K562 (cell line): ENCODE measurements around the gene NECTIN1. TPM values are rescaled to one million over a fixed set of nuclear protein-coding genes. Genes with fewer than 3 reads are reported as not detected.

ENCODE experiments used
- ATAC-seq: fragments of 200-7000 bp; cut with Tn5 transposase; 3 replicates; pipeline ENCODE4 v1.9.1; 2020; ENCODE audit warnings: moderate library complexity
- BruUV-seq: library from RNA; stranded (reverse); fragments of 400-500 nt; replicated peaks from 2 replicates; lab custom pipeline; 2021; lab: Mats Ljungman, UMichigan
- CTCF ChIA-PET: fragments of 300-600 bp; formaldehyde crosslinking; extraction: SDS; loops from one replicate; lab custom pipeline; 2021; ENCODE audit warnings: low intra/inter-chr PET ratio; lab: Yijun Ruan, JAX
- POLR2A ChIA-PET: fragments of 300-600, 350-650 bp; sonication (Branson Sonifier 250); formaldehyde crosslinking; extraction: SDS; loops from one replicate; lab custom pipeline; 2021; ENCODE audit warnings: antibody characterized with exemption, inconsistent platforms; lab: Yijun Ruan, JAX
- DNase-seq, 4 experiments: peaks; one replicate each; pipeline versions ENCODE4 v3.0.0 to v3.0.0-alpha.2; 2011 to 2018; ENCODE audit warnings: low spot score in 3 of 4, mixed read lengths in 3 of 4; ENCODE audit errors: extremely low read depth in 1 of 4
- FAIRE-seq: peaks from 2 replicates; lab custom pipeline; 2011; peaks lifted over from hg19 to GRCh38; lab: Jason Lieb, UNC
- H2AFZ ChIP-seq: 2 replicates; pipeline ENCODE4 v1.6.0; 2011; ENCODE audit warnings: low read depth, low read length, control low read depth, inconsistent platforms
- H3K27ac ChIP-seq: fragments of 200-600 bp; 3 replicates; pipeline ENCODE4 v1.8.0; 2011; ENCODE audit warnings: low read depth, mild to moderate bottlenecking, control low read depth, inconsistent platforms, low read length, moderate library complexity, mixed read lengths; ENCODE audit errors: extremely low read depth
- H3K27me3 ChIP-seq, 2 experiments: fragments of 300-600 bp in 1 of 2; 2 replicates in 1 of 2; 3 replicates in 1 of 2; pipeline versions ENCODE4 v1.6.0 to v1.8.0; 2011; ENCODE audit warnings: inconsistent platforms in 2 of 2, low read length in 2 of 2, mild to moderate bottlenecking in 1 of 2, mixed read lengths in 1 of 2, moderate library complexity in 1 of 2; ENCODE audit not compliant: control insufficient read depth in 2 of 2, insufficient read depth in 2 of 2
- H3K36me3 ChIP-seq: fragments of 300-600 bp; 3 replicates; pipeline ENCODE4 v1.8.0; 2011; ENCODE audit warnings: mild to moderate bottlenecking, low read length, inconsistent platforms; ENCODE audit not compliant: control insufficient read depth, insufficient read depth
- H3K4me1 ChIP-seq, 2 experiments: fragments of 200-600 bp in 1 of 2; replicated peaks in 1 of 2; 2 replicates in 1 of 2; 3 replicates in 1 of 2; pipeline versions ENCODE4 v1.5.1 to v1.8.0; 2011; ENCODE audit warnings: inconsistent platforms in 2 of 2, low read length in 2 of 2, mild to moderate bottlenecking in 1 of 2, mixed read lengths in 1 of 2, moderate library complexity in 1 of 2; ENCODE audit not compliant: control insufficient read depth in 2 of 2, insufficient read depth in 2 of 2
- H3K4me2 ChIP-seq: 2 replicates; pipeline ENCODE4 v1.6.1; 2011; ENCODE audit warnings: low read length, control low read depth, inconsistent platforms, mixed read lengths; ENCODE audit not compliant: insufficient read depth
- H3K4me3 ChIP-seq: fragments of 200-600 bp; sonication (generic), shearing (Covaris generic); 2 replicates; pipeline ENCODE4 v1.5.1; 2016; ENCODE audit warnings: control low read depth, inconsistent platforms
- H3K79me2 ChIP-seq: fragments of 200-600 bp; 3 replicates; pipeline ENCODE4 v1.8.0; 2011; ENCODE audit warnings: low read length, inconsistent platforms; ENCODE audit not compliant: control insufficient read depth, insufficient read depth
- H3K9ac ChIP-seq, 2 experiments: 2 replicates each; pipeline versions ENCODE4 v1.6.0 to v1.6.1; 2011; ENCODE audit warnings: low read depth in 2 of 2, low read length in 2 of 2, control low read depth in 1 of 2, inconsistent platforms in 1 of 2, mild to moderate bottlenecking in 1 of 2, mixed read lengths in 1 of 2; ENCODE audit not compliant: insufficient read depth in 1 of 2
- H3K9me1 ChIP-seq: one replicate; pipeline ENCODE4 v1.6.0; 2011; ENCODE audit warnings: inconsistent platforms, mild to moderate bottlenecking, low read length, moderate library complexity; ENCODE audit not compliant: control insufficient read depth, insufficient read depth
- H3K9me3 ChIP-seq: replicated peaks from 2 replicates; pipeline ENCODE4 v1.5.1; 2011; ENCODE audit warnings: low read depth, low read length, inconsistent platforms; ENCODE audit not compliant: control insufficient read depth, insufficient read depth
- H4K20me1 ChIP-seq: replicated peaks from 2 replicates; pipeline ENCODE4 v1.6.1; 2011; ENCODE audit warnings: low read length, inconsistent platforms, mixed read lengths; ENCODE audit not compliant: control insufficient read depth, insufficient read depth
- CAMTA2 ChIP-seq: fragments of 250-450 bp; sonication (Bioruptor Pico); conservative IDR thresholded peaks from 2 replicates; pipeline ENCODE4 v1.5.1; 2022
- DNMT1 ChIP-seq: fragments of 450-650 bp; IDR thresholded peaks from 2 replicates; pipeline ENCODE4 v1.6.1; 2016; ENCODE audit warnings: antibody characterized with exemption, mild to moderate bottlenecking
- FOSL1 ChIP-seq: fragments of 200-800 bp; sonication (Bioruptor generic); conservative IDR thresholded peaks from 2 replicates; pipeline ENCODE4 v1.6.1; 2016; ENCODE audit warnings: missing genetic modification characterization, missing compliant biosample characterization
- HLTF ChIP-seq: fragments of 450-650 bp; IDR thresholded peaks from 2 replicates; pipeline ENCODE4 v1.6.1; 2016
- JUND ChIP-seq, 2 experiments: IDR thresholded peaks; 2 replicates in 1 of 2; 3 replicates in 1 of 2; pipeline ENCODE4 v1.6.1; 2011; ENCODE audit warnings: borderline replicate concordance in 2 of 2, low read depth in 2 of 2, low read length in 2 of 2, improper control_type of control experiment in 1 of 2, missing biosample characterization in 1 of 2, missing genetic modification characterization in 1 of 2, missing genetic modification reagents in 1 of 2
- L3MBTL2 ChIP-seq: fragments of 450-650 bp; IDR thresholded peaks from 2 replicates; pipeline ENCODE4 v1.6.1; 2016; ENCODE audit warnings: mild to moderate bottlenecking, moderate library complexity
- MEIS2 ChIP-seq: fragments of 450-650 bp; IDR thresholded peaks from 2 replicates; pipeline ENCODE4 v1.6.1; 2014; ENCODE audit warnings: mild to moderate bottlenecking; ENCODE audit not compliant: partially characterized antibody
- MYC ChIP-seq, 2 experiments: fragments of 250-450 bp in 1 of 2; sonication (Bioruptor Pico) in 1 of 2; IDR thresholded peaks; 2 replicates each; pipeline versions ENCODE4 v1.5.1 to v1.6.1; 2012 to 2021; ENCODE audit warnings: low read depth in 2 of 2, borderline replicate concordance in 1 of 2, improper control_type of control experiment in 1 of 2, low read length in 1 of 2, mild to moderate bottlenecking in 1 of 2, moderate library complexity in 1 of 2
- MYNN ChIP-seq, 2 experiments: sonication (generic); formaldehyde crosslinking in 1 of 2; IDR thresholded peaks; 2 replicates each; pipeline versions ENCODE4 v1.5.0 to v1.6.1; 2016 to 2020; ENCODE audit warnings: antibody characterized with exemption in 1 of 2, missing genetic modification reagents in 1 of 2
- SOX6 ChIP-seq: fragments of 450-650 bp; IDR thresholded peaks from 2 replicates; pipeline ENCODE4 v1.6.1; 2014; ENCODE audit warnings: mild to moderate bottlenecking
- TCFL5 ChIP-seq: fragments of 250-450 bp; sonication (Bioruptor Pico); conservative IDR thresholded peaks from 2 replicates; pipeline ENCODE4 v1.6.1; 2021; ENCODE audit warnings: mild to moderate bottlenecking, moderate library complexity, matching md5 sums
- WGBS: fragments of 100-300 bp; shearing (Covaris generic); methylation state at CpG from one replicate; pipeline ENCODE4 v1.1.6; 2016; ENCODE audit warnings: low coverage, mixed read lengths; ENCODE audit not compliant: insufficient coverage; ENCODE audit errors: missing lambda C conversion rate; 5-methylcytosine and 5-hydroxymethylcytosine counted together
- in situ Hi-C: fragments of 300-500 bp; cut with MboI; formaldehyde crosslinking; loops from 4 replicates; pipeline ENCODE4 v1.15.0; 2018; ENCODE audit warnings: inconsistent platforms, mixed read lengths
- intact Hi-C: fragments of 100-400 bp; cut with micrococcal nuclease; formaldehyde crosslinking; loops from 2 replicates; pipeline ENCODE4 v1.14.2; 2022
- polyA plus RNA-seq, 8 experiments: library from polyadenylated mRNA; depleted of rRNA in 4 of 8; stranded (reverse) in 5 of 8; unstranded in 3 of 8; fragments of >200 nt; fragmentation: Nextera tagmentation in 2 of 8; fragmentation: Illumina TruSeq in 1 of 8; extraction: Ambion mirVana in 2 of 8; extraction: Trizol in 1 of 8; gene quantifications; 2 replicates each; pipeline versions ENCODE4 v1.2.1 to v1.2.3, GENCODE V29; 2011 to 2014; ENCODE audit warnings: inconsistent platforms in 1 of 8, missing spikeins in 1 of 8
- total RNA-seq, 7 experiments: library from RNA; depleted of rRNA in 6 of 7; stranded (reverse); fragments of >200 nt in 6 of 7; fragmentation: Illumina TruSeq in 2 of 7; extraction: Trizol in 2 of 7; gene quantifications; 2 replicates each; pipeline versions ENCODE4 v1.2.1 to v1.2.3, GENCODE V29; 2011 to 2021; ENCODE audit warnings: low replicate concordance in 1 of 7
- TF ChIP-seq, protein P1 (sequence below): sonication (generic); formaldehyde crosslinking; IDR thresholded peaks from 2 replicates; pipeline ENCODE4 v1.5.0; 2020; ENCODE audit warnings: missing genetic modification reagents
- TF ChIP-seq, protein P2 (sequence below), 2 experiments: IDR thresholded peaks in 1 of 2; conservative IDR thresholded peaks in 1 of 2; 2 replicates each; pipeline ENCODE4 v1.6.1; 2016; ENCODE audit warnings: low read depth in 2 of 2, mild to moderate bottlenecking in 1 of 2, missing compliant biosample characterization in 1 of 2, missing genetic modification characterization in 1 of 2, moderate library complexity in 1 of 2
- TF ChIP-seq, protein P3 (sequence below): fragments of 200-800 bp; sonication (Bioruptor generic); IDR thresholded peaks from 2 replicates; pipeline ENCODE4 v1.6.1; 2017; ENCODE audit warnings: missing genetic modification characterization, missing compliant biosample characterization

The NECTIN1 gene
- total and polyA plus RNA-seq, 9 of the 15 experiments (the other 6 are each of a cell fraction or from before 2014, with no cell fraction given) = 0.09 to 0.53 (median 0.23) TPM; not detected in 2

DNA sequence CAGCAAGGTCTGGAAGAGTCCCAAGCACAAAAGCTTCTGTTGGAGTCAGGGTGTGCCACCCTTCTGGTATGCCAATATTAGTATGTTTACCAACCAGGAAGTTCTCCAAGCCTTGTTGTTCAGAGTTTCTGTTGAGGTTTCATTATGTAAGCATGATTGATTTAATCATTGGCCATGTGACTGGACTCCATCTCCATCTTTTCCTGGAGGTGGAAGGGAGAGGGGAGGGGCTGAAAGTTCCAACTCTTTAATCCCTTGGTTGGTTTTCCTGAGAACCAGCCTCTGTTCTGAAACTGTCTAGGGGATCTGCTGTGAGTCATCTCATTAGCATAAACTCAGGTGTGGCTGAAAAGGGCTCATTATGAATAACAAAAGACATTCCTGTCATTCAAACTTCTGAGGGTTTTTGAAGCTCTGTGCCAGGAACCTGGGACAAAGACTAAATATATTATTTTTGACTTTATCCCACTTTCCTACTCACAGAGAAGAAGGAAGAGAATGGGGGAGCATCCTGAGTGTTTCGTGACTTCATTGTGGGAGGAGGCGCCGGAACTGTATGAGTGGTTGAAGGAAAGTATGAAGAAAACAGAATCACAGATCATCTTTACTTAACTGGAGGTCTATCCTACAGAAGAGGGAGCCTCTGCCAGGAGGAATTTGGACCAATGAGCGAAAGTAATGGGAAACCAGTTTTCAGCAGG lies 138.2 kb downstream of the NECTIN1 start:
- H4K20me1 ChIP-seq = no peaks in the 10 kb centered on the region
- CTCF ChIA-PET = no interaction called here
- H3K9me1 ChIP-seq = no peaks in the 10 kb centered on the region
- H3K9ac ChIP-seq = no peak overlapping the region
- intact Hi-C loops (no loop called here), in situ Hi-C loops (no loop called here)
- FAIRE-seq (no peak), DNase-seq (peak in 2 of 4 experiments; percentile 24 to 25), ATAC-seq (no peak)
- H2AFZ ChIP-seq = peak overlapping the region; percentile 26; the same call in 1 of the 2 replicates
- H3K4me1 ChIP-seq = peaks cover 12 to 27% of the 10 kb centered on the region in 2 experiments; a peak in 4 of 5 replicates
- 23% methylated on average over 4 of the region's 4 CpGs for WGBS
- no TSS peak for BruUV-seq
- H3K9me3 ChIP-seq = no peaks in the 10 kb centered on the region
- H3K36me3 ChIP-seq = no peaks in the 10 kb centered on the region
- H3K4me3 ChIP-seq = no peak overlapping the region
- H3K27ac ChIP-seq = peak overlapping the region; percentile 43; the same call in 1 of the 3 replicates
- POLR2A ChIA-PET = interaction anchor here (1.4 kb wide), 1 partner anchor 17 kb away, joined by 4 read pairs; no protein-coding TSS in a partner anchor
- H3K79me2 ChIP-seq = no peaks in the 10 kb centered on the region
- no peak overlapping the region for H3K4me2 ChIP-seq
- no peaks in the 10 kb centered on the region for H3K27me3 ChIP-seq
- TF ChIP-seq, protein P1, sequence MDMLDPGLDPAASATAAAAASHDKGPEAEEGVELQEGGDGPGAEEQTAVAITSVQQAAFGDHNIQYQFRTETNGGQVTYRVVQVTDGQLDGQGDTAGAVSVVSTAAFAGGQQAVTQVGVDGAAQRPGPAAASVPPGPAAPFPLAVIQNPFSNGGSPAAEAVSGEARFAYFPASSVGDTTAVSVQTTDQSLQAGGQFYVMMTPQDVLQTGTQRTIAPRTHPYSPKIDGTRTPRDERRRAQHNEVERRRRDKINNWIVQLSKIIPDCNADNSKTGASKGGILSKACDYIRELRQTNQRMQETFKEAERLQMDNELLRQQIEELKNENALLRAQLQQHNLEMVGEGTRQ (CRISPR knock-in tag) = peak; percentile 54; the same call in 1 of the 2 replicates
- TF ChIP-seq MEIS2 (peak; percentile 7), MYC (IDR thresholded peaks at IDR 0.05; ENCODE audit: low read depth, low read length) (0 out of 2 replicates have a peak, but pooled peaks have one; percentile 37), MYC (CRISPR knock-in tag; IDR thresholded peaks at IDR 0.05; ENCODE audit: borderline replicate concordance, low read depth) (no peak), DNMT1 (no peak), HLTF (no peak), L3MBTL2 (0 out of 2 replicates have a peak, but pooled peaks have one; percentile 12), TCFL5 (no peak), SOX6 (peak; percentile 47; the same call in 1 of the 2 replicates), JUND (IDR thresholded peaks at IDR 0.05; ENCODE audit: borderline replicate concordance, low read depth, low read length) (peak; percentile 71), JUND (tag; IDR thresholded peaks at IDR 0.05; ENCODE audit: borderline replicate concordance, low read depth, low read length) (peak; percentile 65; the same call in 2 of the 3 replicates), MYNN (IDR thresholded peaks at IDR 0.05) (no peak), MYNN (CRISPR knock-in tag; IDR thresholded peaks at IDR 0.05) (no peak), CAMTA2 (no peak), FOSL1 (tag) (peak; percentile 80)
- TF ChIP-seq, protein P2, sequence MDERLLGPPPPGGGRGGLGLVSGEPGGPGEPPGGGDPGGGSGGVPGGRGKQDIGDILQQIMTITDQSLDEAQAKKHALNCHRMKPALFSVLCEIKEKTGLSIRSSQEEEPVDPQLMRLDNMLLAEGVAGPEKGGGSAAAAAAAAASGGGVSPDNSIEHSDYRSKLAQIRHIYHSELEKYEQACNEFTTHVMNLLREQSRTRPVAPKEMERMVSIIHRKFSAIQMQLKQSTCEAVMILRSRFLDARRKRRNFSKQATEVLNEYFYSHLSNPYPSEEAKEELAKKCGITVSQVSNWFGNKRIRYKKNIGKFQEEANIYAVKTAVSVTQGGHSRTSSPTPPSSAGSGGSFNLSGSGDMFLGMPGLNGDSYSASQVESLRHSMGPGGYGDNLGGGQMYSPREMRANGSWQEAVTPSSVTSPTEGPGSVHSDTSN (CRISPR knock-in tag; IDR thresholded peaks at IDR 0.05; ENCODE audit: low read depth) = no peak
- TF ChIP-seq, protein P2 (tag; conservative IDR thresholded peaks at IDR 0.05; ENCODE audit: low read depth) = 0 out of 2 replicates have a peak, but pooled peaks have one; percentile 14
- TF ChIP-seq, protein P3, sequence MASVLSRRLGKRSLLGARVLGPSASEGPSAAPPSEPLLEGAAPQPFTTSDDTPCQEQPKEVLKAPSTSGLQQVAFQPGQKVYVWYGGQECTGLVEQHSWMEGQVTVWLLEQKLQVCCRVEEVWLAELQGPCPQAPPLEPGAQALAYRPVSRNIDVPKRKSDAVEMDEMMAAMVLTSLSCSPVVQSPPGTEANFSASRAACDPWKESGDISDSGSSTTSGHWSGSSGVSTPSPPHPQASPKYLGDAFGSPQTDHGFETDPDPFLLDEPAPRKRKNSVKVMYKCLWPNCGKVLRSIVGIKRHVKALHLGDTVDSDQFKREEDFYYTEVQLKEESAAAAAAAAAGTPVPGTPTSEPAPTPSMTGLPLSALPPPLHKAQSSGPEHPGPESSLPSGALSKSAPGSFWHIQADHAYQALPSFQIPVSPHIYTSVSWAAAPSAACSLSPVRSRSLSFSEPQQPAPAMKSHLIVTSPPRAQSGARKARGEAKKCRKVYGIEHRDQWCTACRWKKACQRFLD (CRISPR knock-in tag) = peak; percentile 84
